Endodermal cell (in vitro differentiated cells): ENCODE data around the gene SECISBP2. TPM values are rescaled to one million over a fixed set of nuclear protein-coding genes. Genes with fewer than 3 reads are reported as not detected.

Experiments
- DNase-seq: peaks from one replicate; pipeline ENCODE4 v3.0.0-alpha.2; 2017
- H3K27ac ChIP-seq: 2 replicates; pipeline ENCODE4 v1.5.1; 2013; ENCODE audit warnings: mild to moderate bottlenecking, low read depth, low read length, moderate library complexity
- H3K27me3 ChIP-seq: 2 replicates; pipeline ENCODE4 v1.6.1; 2013; ENCODE audit warnings: mild to moderate bottlenecking, low read length, moderate library complexity; ENCODE audit not compliant: insufficient read depth, control insufficient read depth, poor library complexity, severe bottlenecking
- H3K36me3 ChIP-seq: 2 replicates; pipeline ENCODE4 v1.7.0; 2013; ENCODE audit warnings: mild to moderate bottlenecking, low read length, moderate library complexity; ENCODE audit not compliant: control insufficient read depth, insufficient read depth
- H3K4me1 ChIP-seq: one replicate; pipeline ENCODE4 v1.7.0; 2013; ENCODE audit warnings: low read length; ENCODE audit not compliant: control insufficient read depth, insufficient read depth
- H3K4me3 ChIP-seq: 2 replicates; pipeline ENCODE4 v1.5.1; 2013; ENCODE audit warnings: mild to moderate bottlenecking, low read length, moderate library complexity
- H3K9ac ChIP-seq: 2 replicates; pipeline ENCODE4 v1.6.1; 2013; ENCODE audit warnings: mild to moderate bottlenecking, low read length, moderate library complexity; ENCODE audit not compliant: poor library complexity, severe bottlenecking; ENCODE audit errors: extremely low read depth
- H3K9me3 ChIP-seq: 2 replicates; pipeline ENCODE4 v1.6.1; 2013; ENCODE audit warnings: mild to moderate bottlenecking, low read length, moderate library complexity; ENCODE audit not compliant: control insufficient read depth
- H3K27ac Mint-ChIP-seq: 2 replicates; pipeline ENCODE4 v1.8.0; 2020; ENCODE audit warnings: mixed read lengths
- H3K27me3 Mint-ChIP-seq: 2 replicates; pipeline ENCODE4 v1.8.0; 2021; ENCODE audit warnings: mild to moderate bottlenecking, mixed read lengths; ENCODE audit not compliant: insufficient read depth
- H3K36me3 Mint-ChIP-seq: 2 replicates; pipeline ENCODE4 v1.8.0; 2020; ENCODE audit warnings: low read depth, mixed read lengths
- H3K4me1 Mint-ChIP-seq: 2 replicates; pipeline ENCODE4 v1.8.0; 2020; ENCODE audit warnings: mixed read lengths
- H3K4me3 Mint-ChIP-seq: 2 replicates; pipeline ENCODE4 v1.8.0; 2020; ENCODE audit warnings: mild to moderate bottlenecking, moderate library complexity, mixed read lengths
- H3K9me3 Mint-ChIP-seq: 2 replicates; pipeline ENCODE4 v1.8.0; 2020; ENCODE audit warnings: mild to moderate bottlenecking, mixed read lengths
- CTCF ChIP-seq: fragments of 200-600 bp; sonication (generic); conservative IDR thresholded peaks from 2 replicates; pipeline ENCODE4 v1.5.0; 2021; ENCODE audit warnings: antibody characterized with exemption, mild to moderate bottlenecking
- WGBS, 2 experiments: methylation state at CpG; one replicate each; pipeline versions ENCODE4 v1.1.5 to v1.1.7; 2013; ENCODE audit warnings: missing lambda C conversion rate in 2 of 2, mixed read lengths in 1 of 2; ENCODE audit not compliant: insufficient coverage in 1 of 2, insufficient read length in 1 of 2; 5-methylcytosine and 5-hydroxymethylcytosine counted together
- total RNA-seq, 2 donors: library from RNA; stranded (reverse); fragmentation: NEBNext Ultra II Directional in 1 of 2; extraction: Animal tissue kit (Norgen Biotek cat#: 25700) in 1 of 2; gene quantifications; 2 replicates in 1 of 2; 3 replicates in 1 of 2; pipeline ENCODE4 v1.2.1, GENCODE V29; 2021

Gene SECISBP2
- total RNA-seq, 2 donors from 2014 or later: 55.7 to 56.0 TPM

DNA sequence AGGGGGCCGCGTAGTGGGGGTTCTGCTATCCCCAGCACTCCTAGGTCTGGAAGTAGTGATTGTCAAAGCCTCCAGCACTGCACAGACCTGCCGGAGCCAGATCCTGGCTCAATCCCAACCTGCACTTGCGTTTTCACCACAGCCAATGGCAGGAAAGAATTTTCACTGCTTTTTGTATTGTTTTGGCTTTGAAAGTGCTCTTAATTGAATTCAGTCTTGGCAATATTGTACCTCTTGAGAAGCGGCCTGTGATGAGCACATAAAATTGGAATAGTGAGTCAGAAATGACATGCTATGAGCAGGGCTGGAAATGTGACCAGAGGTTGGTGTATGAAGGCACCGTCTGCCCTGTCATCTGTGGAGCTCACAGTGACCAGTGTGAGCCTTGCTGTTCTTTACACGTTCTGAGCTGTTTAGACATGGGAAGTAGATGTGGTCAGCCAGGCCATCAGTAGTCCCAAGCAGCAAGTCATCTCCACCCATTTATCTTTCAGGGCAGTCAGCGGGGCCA lies 41.5 kb downstream of the SECISBP2 start:
- peaks cover 50% of the 10 kb centered on the region for H3K36me3 ChIP-seq
- H3K27ac ChIP-seq: no peak overlapping the region
- H3K27me3 Mint-ChIP-seq: no peaks in the 10 kb centered on the region
- peak overlapping the region; percentile 62 for H3K27ac Mint-ChIP-seq
- H3K9me3 Mint-ChIP-seq: no peaks in the 10 kb centered on the region
- no peak overlapping the region for H3K9ac ChIP-seq
- peak overlapping the region; percentile 2 for H3K4me3 Mint-ChIP-seq
- 93 to 97% methylated on average over 5 to 7 of the region's 8 CpGs for WGBS, 2 experiments
- H3K4me3 ChIP-seq: no peak overlapping the region
- peaks cover 19% of the 10 kb centered on the region for H3K4me1 ChIP-seq
- H3K9me3 ChIP-seq: no peaks in the 10 kb centered on the region
- H3K36me3 Mint-ChIP-seq: peaks cover 57% of the 10 kb centered on the region
- TF ChIP-seq CTCF: no peak
- peak; percentile 37 for DNase-seq
- H3K27me3 ChIP-seq: no peaks in the 10 kb centered on the region
- peaks cover 33% of the 10 kb centered on the region for H3K4me1 Mint-ChIP-seq

- H3K4me3 ChIP-seq: no peak overlapping the region
- peaks cover 44% of the 10 kb centered on the region for H3K36me3 ChIP-seq
- peaks cover 33% of the 10 kb centered on the region for H3K4me1 Mint-ChIP-seq
- no peak for TF ChIP-seq CTCF
- no peaks in the 10 kb centered on the region for H3K27me3 ChIP-seq
- no peak overlapping the region for H3K4me3 Mint-ChIP-seq
- WGBS, 2 experiments: 86 to 100% methylated on average over 1 to 3 of the region's 3 CpGs
- no peaks in the 10 kb centered on the region for H3K9me3 ChIP-seq
- H3K36me3 Mint-ChIP-seq: peaks cover 50% of the 10 kb centered on the region
- H3K4me1 ChIP-seq: peaks cover 19% of the 10 kb centered on the region
- H3K27ac Mint-ChIP-seq: peak overlapping the region; percentile 62
- no peak overlapping the region for H3K27ac ChIP-seq
- H3K9me3 Mint-ChIP-seq: no peaks in the 10 kb centered on the region
- DNase-seq: peak; percentile 48
- no peak overlapping the region for H3K9ac ChIP-seq
- H3K27me3 Mint-ChIP-seq: no peaks in the 10 kb centered on the region
Observed at GRCh38 chr9:89360465-89360864, 42.2 kb downstream of the SECISBP2 start.

DNA sequence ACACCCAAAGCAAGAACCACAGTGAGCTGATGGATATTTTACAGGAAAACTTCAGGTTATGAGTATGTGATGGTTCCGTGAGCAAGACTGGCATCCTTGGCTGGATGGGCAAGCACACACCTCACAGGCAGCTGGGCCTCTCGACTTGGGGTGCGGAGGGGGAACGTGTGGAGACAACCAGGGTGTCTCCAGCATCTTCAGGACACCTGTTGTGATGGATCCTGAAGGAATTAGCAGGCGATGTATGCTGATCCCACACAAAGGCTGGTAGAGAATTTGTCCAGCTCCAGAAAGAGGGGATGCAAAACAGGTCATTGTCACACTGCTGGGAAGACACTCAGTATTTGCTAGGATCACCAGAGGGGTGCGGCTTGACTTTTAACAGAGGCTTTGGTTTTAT lies 42.7 kb downstream of the SECISBP2 start:
- Mint-ChIP-seq H3K27ac (no peak overlapping the region), H3K36me3 (peaks cover 44% of the 10 kb centered on the region), H3K4me3 (no peak overlapping the region), H3K9me3 (no peaks in the 10 kb centered on the region), H3K4me1 (peaks cover 33% of the 10 kb centered on the region), H3K27me3 (no peaks in the 10 kb centered on the region)
- Histone ChIP-seq H3K27me3 (no peaks in the 10 kb centered on the region), H3K27ac (no peak overlapping the region), H3K9me3 (no peaks in the 10 kb centered on the region), H3K4me3 (no peak overlapping the region), H3K36me3 (peaks cover 41% of the 10 kb centered on the region), H3K9ac (no peak overlapping the region), H3K4me1 (peaks cover 19% of the 10 kb centered on the region)
- no peak for TF ChIP-seq CTCF
- DNase-seq: peak; percentile 33
- 90 to 98% methylated on average over 6 of the region's 6 CpGs for WGBS, 2 experiments
